Measurements from ENCODE around the gene ZSCAN21.
A peak's percentile ranks its signal among the peaks of the same experiment; 100 is the strongest.

The ZSCAN21 gene

DNA sequence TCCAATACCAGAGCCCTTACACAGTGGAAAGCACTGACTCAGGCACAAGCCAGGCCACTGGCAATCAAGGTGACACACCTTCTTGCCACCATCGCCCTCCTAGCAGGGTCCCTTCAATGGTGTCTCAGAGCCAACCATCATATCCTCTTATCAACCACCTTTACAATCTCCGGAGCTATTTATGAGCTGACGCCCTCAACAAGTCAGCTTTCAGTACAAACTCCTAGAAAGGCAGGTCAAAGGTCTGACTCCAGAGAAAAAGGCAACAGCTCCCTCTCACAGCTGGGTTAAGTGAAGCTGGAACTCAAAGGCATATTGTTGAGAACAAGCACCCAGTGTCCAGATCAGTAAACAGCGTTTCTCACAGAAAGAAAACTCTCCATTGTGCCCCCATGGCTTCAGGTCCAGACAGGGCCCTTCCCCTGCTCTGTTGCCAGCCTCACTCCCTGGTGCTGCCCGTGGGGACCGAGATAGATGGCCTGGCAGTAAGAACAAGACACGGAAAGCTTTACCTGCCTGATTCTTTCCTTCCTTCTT, 29.5 kb downstream of the ZSCAN21 start:
- DNase-seq: no peak

DNA sequence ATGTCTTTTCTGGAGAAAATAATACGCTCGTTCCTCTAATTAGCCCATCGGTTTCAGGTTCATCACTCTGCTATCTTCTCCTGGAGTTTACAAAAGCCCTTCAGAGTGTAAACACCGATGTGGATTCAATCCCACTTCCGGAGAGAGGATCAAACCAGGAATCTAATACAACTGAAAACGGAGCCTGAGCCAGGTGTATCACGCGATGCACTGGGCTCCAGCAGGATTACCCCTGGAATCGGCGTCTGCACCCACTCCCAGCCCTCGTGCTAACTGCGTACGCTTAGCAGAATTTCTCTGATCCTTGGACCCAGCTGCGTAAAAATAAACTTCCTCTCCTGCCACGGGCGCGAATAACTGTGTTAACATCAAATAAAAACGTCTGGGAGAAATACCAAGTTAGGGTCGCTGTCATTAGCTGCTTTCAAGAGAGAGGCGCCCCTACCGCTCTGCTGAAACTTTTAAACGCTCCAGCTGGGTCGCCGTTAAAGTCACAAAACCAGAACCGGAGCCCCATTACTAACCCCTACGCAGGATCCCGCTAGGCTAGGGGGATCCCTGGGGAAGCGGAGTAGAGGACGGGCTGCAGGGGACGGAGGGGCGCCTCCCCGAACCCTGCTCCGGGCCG, 31.4 kb downstream of the ZSCAN21 start:
- no peak for DNase-seq

DNA sequence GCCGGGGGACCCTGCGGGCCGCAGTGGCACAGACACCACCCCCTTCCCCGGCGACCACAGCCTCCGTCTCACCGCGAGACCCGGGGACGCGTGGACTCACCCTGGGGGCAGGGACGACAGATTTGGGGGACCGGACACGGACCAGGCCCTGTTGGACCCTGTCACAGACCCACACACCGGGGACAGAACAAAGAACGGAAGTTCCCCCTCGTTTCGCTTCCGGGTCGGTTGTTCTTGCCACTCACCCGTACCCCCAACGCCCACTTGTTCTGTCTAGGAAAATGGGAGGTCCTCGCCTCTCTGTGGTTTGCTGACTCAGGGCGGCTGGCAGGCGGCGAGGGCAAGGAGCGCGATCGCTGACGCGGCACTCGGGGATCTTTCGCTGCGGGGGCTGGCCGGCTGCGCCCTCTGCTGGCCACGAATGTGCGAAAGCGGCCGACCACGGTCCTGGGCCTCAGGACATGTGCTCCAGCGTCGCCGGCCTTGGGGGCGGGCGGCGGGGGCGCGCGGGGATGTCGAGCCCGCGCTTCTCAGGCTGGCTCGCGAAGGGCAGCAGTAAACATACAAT, 32.0 kb downstream of the ZSCAN21 start, which contains the start of gene ZNF3:
ZNF3 (minus strand) TSS at position 189 of the 568 bp plus-strand sequence. CDS start 4,366 bp downstream, outside the sequence.
- peak; percentile 97 for DNase-seq

DNA sequence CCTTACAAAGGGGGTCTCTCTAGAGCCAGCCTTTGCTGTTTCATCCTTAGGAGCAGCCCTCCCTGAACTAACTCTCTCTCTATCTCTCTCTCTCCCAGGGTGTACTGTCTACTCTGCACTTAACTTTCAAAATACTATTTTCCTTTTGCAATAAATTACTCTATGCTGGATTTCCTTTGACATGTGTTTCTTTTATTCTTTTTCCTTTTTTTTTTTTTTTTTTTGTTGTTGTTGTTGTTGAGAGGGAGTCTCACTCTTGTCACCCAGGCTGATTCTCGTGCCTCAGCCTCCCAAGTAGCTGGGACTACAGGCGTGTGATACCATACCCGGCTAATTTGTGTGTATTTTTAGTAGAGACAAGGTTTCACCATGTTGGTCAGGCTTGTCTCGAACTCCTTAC, 33.4 kb downstream of the ZSCAN21 start:
- DNase-seq: no peak

DNA sequence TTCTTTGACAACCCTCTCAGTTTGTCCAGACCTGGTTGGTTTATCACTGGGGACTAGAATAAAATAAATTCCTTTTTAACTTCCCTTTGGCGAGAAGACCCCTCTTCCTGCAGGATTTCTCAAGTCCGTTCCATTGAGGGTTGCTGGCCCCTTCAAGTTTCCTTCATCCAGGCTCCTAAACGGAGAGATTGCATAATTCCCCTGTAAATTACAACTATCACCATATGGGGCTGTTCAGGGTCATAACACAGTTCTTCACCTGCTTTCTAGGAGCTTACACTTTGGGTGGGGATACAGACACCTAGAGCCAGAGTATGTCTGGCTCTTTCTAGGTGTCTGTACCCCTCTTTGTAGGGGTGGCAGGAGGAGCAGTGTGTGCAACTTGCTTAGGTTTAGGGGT, 35.9 kb downstream of the ZSCAN21 start:
- DNase-seq: no peak

DNA sequence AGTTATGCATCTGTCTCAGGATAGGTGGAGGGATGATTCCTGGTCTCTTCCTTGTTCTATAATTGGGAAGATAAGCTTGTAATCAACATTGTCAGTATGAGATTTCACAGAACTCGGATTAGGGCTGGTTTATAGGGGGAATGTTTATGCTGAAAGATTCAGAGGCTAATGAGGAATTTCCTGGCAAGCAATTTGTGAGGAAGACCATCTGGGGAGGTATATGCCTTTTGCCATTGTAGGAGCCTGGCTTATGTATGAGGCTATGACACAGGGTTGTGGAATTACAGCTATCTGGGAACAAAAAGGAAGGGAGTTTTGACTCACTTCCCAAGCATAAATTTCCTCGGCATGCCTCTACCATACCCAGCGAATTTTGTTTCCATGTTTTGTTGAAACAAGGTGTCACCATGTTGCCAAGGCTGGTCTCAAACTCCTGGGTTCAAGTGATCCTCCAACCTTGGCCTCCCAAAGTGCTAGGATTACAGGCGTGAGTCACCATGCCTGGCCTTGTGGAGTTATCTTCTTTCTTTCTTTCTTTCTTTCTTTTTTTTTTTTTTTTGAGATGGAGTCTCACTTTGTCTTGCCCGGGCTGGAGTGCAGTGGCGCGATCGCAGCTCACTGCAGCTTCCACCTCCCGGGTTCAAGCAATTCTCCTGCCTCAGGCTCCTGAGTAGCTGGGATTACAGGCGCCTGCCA, 37.6 kb downstream of the ZSCAN21 start:
- no peak for DNase-seq

DNA sequence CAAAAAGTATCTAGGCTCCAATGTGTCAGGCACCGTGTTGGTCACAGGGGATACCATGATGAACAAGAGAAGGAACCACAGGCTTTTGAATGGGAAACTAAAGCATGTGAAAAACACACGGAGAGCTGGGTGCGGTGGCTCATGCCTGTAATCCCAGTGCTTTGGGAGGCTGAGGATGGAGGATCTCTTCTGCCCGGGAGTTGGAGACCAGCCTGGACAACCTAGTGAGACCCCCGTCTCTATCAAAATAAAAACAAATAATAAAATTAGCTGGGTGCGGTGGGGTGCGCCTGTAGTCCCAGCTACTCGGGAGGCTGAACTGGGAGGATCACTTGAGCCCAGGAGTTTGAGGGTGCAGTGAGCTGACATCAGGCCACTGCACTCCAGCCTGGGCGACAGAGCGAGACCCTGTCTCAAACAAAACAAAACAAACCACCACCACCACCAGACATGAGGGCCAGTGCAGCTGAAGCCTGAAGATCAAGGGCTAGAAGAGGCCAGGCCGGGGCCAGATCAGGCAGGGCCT, 38.6 kb downstream of the ZSCAN21 start:
- no peak for DNase-seq

DNA sequence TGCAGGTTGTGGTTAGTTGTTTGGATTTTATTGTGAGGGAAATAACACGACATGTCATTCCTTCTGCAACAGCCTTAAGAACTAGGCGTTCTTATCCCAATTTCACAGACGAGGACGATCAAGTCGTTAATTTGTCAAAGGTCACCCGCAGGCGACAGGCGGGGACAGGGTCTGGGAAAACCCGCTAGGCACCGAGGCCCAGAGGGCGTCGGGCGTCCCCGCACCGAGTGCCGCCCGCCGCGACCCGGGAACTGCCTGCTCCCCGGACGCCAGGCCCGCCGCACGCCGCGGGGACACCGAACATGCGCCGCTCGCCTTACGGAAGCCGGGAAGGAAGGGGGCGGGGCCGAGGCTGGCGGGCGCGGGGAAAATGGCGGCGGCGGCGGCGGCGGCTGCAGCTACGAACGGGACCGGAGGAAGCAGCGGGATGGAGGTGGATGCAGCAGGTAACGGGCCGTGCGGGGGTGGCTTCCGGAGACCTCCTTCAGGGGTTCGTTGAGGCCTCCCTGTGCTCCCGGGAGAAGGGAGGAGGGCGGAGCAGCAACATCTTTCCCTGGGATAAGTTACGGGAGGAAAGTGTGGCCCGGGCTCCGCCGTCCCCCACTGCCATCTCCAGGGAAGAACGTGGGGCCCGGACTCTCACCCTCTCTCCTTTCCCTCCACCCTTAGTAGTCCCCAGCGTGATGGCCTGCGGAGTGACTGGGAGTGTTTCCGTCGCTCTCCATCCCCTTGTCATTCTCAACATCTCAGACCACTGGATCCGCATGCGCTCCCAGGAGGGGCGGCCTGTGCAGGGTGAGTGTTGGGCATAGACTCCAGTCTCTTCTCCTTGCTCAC, 39.3 kb downstream of the ZSCAN21 start, which contains the start of gene COPS6:
COPS6 (plus strand) TSS at position 349 of the 837 bp plus-strand sequence; CDS start at position 371, 22 bp downstream.
- peak; percentile 55 for DNase-seq

DNA sequence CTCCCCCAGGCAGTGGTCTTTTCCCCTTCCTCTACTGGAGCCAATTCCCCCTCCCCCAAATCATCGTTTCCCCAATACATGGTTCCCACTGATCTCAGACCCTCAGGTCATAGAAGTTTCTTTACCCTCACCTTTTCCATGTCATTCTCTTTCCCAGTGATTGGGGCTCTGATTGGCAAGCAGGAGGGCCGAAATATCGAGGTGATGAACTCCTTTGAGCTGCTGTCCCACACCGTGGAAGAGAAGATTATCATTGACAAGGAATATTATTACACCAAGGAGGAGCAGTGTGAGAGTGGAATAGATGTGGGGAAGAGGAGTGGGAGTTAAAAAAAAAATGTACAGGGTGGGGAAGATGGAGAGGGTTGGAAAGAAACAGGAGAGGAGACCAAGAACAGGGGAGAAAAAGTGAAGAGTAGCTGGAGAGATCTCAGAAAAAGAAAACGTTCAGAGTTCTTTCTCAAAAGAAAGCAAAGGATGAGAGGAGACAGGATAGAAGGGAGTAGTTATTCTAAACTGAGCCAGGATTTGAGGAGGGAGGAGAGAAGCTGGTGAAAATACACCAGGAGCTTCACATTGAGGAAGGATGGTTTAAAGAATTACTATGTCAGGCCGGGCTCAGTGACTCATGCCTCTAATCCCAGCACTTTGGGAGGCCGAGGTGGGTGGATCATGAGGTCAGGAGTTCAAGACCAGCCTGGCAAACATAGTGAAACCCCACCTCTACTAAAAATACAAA, 40.1 kb downstream of the ZSCAN21 start:
- no peak for DNase-seq

DNA sequence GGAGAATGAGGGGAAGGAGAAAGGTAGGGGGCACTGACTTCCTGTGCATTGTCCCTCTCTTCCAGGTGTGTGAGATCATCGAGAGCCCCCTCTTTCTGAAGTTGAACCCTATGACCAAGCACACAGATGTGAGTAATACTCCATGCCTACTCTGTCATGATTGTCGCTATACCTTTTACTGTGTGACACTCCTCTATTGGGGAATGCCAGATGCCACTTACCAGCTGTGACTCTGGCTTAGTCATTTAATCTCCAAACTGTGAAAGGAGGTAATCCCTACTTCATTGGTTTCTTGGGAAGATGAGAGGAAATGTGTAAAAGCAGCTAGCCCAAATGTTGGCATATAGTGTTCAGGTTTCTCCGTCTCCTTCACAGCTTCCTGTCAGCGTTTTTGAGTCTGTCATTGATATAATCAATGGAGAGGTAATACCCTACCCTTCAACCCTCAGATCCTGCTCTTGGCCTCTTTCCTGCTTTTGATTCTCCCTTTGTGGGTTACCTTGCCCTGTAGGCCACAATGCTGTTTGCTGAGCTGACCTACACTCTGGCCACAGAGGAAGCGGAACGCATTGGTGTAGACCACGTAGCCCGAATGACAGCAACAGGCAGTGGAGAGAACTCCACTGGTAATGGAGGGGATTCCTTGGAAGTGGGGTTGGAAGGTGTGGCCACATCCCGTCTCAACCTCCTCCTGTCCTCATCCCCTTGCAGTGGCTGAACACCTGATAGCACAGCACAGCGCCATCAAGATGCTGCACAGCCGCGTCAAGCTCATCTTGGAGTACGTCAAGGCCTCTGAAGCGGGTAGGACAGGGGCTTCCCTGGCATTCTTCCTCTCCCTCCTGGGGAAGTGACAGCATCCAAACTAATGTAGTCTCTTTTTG, 41.2 kb downstream of the ZSCAN21 start:
- DNase-seq: no peak

DNA sequence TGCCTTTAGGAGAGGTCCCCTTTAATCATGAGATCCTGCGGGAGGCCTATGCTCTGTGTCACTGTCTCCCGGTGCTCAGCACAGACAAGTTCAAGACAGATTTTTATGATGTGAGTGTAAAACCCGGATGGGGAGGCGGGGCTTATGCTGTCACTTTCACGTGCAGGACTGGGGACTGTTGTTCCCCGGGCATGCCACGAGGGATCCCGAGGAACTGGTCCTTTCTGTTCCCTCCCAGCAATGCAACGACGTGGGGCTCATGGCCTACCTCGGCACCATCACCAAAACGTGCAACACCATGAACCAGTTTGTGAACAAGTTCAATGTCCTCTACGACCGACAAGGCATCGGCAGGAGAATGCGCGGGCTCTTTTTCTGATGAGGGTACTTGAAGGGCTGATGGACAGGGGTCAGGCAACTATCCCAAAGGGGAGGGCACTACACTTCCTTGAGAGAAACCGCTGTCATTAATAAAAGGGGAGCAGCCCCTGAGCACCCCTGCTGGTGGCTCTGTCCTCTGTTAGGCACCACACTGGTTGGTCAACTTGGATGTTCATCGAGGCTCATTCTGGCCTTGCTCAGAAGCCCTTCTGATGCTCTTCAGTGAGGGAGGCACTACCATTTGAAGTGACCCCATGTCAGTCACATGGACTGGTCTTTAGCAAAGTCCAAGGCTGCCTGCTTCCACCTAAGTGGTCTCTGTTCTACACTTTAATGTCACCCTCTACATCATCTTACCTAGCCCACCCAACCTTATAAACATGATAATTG, 42.0 kb downstream of the ZSCAN21 start:
- DNase-seq: no peak

DNA sequence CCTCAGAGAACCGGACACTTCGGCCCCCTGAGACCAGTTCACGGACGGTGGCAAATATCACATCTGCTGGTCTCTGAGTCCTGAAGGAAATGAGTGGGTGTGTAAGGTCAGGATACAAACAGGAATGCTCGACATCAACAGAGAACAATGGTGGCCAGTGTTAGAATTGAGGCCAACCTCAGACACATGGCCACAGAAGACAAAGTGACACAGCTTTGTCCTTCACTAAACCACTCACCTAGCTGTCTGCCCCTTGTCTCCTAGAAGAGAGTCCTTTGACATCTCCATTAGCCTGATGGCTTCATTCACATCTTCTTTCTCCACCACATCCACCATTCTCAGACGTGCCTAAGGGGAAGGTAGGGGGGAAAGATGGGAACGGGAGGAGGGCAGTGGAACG, 43.5 kb downstream of the ZSCAN21 start:
- DNase-seq: no peak

DNA sequence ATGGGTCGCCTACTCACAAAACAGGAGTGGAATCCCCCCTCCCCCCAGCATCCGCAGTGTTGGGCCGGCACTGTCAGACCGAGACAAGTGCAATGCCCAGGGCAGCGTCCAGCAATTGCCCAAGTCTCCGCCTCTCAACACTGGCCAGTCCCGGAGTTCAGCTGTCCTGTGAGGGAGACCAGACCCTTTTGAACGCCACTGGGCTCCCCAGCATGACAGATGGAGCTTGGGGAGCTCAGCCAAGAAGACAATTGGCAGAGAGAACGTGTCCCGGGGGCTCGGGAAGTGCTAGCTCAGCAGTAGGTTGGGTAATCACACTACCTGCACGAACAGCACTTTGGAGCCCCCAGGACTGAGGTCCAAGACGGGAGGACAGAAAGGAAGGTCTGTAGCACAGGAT, 43.9 kb downstream of the ZSCAN21 start:
- no peak for DNase-seq

DNA sequence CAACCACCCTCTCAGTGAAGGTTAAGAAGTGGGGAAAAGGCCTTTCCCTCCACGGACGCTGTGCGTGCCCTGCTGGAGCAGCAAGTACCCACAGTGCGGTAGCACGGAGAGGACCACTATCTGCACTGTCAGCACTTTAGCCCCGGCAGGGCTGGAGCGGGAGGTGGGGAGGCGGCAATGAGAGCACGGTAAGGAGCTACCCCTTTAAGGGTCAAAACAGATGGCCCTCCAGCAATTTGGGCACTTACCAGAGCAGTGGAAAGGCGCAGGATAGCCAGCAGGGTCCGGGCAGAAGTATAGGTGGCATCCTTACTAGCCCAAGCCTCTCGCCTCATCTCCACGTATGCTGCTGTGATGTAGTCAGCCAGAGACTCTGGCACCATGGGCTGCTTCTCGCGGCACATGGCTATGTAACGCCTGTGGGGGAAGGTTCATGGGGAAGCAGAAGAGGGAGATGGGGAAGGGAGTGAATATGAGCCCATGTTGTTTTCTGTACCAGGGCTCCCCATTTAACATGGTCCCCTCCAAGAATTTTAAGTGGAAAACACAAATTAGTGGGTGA, 44.4 kb downstream of the ZSCAN21 start:
- no peak for DNase-seq

DNA sequence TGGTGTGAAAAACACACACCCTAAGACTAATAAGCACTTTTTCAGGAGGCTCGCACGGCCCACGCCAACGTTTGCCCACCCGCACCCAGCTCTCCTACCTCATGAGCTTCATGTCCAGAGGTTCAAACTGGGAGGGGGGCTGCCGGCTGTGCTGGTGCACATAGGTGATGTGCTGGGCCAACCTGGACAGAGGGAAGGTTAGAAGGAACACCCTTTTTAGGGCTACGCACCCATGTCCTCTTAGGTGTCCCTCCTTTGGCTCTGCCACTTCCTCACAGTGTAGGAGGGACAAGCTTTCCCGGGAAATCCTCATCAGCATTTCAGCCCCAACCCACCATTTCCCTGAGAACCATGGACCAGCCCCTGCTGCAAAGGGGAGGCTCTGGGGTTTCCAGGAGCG, 45.7 kb downstream of the ZSCAN21 start:
- no peak for DNase-seq

DNA sequence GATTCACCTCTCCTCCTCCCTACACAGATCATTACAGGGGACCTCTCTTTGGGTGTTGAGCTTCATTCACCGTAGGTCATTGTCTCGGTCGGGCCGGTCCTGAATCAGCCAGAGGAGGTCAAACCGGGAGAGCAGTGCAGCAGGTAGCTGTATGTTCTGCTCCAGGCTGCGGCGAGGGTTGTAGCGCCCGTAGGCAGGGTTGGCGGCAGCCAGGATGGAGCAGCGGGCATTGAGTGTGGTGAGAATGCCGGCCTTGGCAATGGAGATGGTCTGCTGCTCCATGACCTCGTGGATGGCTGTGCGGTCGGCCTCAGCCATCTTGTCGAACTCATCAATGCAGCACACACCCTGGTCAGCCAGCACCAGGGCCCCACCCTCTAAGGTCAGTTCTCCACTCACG, 46.1 kb downstream of the ZSCAN21 start:
- DNase-seq: no peak

DNA sequence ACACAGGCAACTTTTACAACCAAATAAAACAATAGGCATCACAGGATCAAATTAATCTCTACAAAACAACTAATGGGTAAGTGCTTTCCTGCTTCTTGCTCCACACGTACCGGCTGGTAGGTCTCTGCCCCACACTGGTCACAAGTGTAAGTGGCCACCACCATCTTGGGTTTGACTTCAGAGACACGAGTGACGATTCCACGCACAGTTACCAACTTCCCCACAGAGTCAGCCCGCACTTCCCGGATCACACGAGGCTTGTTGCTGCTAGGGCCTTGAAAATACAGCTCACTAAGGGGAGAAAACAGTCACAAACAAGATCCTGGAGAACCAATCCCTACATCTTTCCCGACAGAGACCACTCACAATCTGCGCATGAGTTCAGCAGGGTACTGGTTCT, 49.3 kb downstream of the ZSCAN21 start:
- DNase-seq: no peak

DNA sequence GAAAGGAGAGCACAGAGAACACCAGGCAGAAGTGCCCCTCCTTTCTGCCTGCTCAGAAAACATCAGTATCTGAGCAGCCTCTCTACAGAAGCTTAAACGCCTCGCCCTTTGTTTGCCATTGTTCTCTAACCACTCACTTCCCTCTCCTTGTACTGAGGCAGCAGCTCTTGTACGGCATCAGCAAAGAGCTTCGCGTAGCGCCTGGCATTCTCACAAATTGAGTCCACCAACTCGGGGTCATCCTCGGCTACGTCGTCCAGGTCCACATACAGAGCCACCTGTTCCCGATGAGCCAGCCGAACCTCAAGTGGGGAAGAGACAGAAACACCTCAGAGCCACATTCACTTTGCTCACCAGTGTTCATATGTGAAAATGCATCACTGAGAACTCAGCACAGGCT, 49.9 kb downstream of the ZSCAN21 start:
- DNase-seq: no peak

DNA sequence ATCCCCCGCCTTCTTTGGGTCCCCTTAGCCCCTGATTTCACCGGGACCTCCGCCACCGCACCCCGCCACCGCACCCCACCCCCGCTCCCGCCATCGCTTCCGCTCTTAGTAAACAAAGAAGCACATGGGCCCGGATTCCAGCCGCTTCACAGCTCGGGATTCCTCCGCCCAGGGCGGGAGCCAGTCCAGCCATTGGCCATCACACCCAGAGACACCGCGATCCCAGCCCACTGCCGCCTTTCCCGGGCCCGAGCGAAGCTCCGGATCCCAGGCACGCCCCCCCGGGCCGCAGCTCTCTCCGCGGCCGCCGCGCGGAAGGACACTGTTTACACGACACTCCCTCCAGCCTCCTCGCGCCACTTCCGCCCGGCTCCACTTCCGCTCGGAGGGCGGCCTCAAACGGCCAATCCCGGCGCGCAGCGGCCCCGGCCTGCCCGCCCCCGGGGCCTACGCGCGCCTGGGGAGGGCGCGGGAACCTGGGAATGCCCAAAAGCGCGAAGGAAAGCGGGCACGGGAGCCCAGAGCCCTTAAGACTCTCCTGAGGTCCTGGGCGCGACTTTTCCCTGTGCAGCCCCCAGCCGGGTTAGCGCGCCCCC, 50.9 kb downstream of the ZSCAN21 start:
- peak; percentile 83 for DNase-seq
